ENCODE measurements around the gene AFF4.

DNA sequence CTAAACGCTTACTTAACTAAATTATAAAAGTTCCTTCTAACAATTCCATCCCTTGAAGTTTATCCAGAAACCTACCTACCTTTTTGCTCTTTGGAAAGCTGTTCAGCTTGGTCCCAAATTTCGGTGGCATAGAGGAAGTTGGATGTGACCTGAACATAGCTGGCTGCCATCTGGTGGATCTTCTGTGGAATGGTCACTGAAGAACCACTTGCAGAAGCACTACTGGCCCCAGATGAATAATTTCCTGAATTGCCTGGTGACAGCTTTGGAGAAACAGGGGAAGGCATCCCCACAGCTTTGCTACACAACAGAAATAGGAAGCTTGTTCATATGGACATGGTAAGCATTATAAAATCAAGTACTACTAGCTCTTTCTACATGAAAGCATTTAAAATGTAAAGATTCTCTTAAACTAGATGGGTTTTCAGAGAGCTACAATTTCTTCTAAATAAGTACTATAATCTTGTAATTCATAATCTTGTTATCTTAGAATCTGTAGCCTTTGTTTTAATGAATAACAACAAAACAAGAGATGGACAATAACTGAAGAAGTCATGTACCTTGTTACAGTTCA, 80.1 kb downstream of the AFF4 start:
- TF ChIP-seq ZNF8 (CRISPR knock-in tag; IDR thresholded peaks at IDR 0.05), result no peak
- TF ChIP-seq ESRRG (CRISPR knock-in tag; IDR thresholded peaks at IDR 0.05), result no peak
